GM12891 (cell line): ENCODE results near the gene SRPK1.
A peak's percentile ranks its signal among the peaks of the same experiment; 100 is the strongest.

Source experiments
- DNase-seq: peaks from one replicate; pipeline ENCODE4 v3.0.0; 2011; ENCODE audit warnings: low spot score; ENCODE audit not compliant: insufficient read length
- FAIRE-seq: peaks from 2 replicates; lab custom pipeline; 2011; peaks lifted over from hg19 to GRCh38; lab: Jason Lieb, UNC
- PAX5 ChIP-seq: IDR thresholded peaks from 2 replicates; pipeline ENCODE4 v1.6.1; 2011; ENCODE audit warnings: low read length, moderate library complexity, mild to moderate bottlenecking; ENCODE audit not compliant: insufficient read depth, severe bottlenecking
- POLR2A ChIP-seq: IDR thresholded peaks from 2 replicates; pipeline ENCODE4 v1.6.1; 2011; ENCODE audit warnings: low read depth, low read length, control low read depth
- POLR2AphosphoS5 ChIP-seq: IDR thresholded peaks from 2 replicates; pipeline ENCODE4 v1.6.1; 2011; ENCODE audit warnings: low read depth, low read length, control low read depth
- POU2F2 ChIP-seq: IDR thresholded peaks from 2 replicates; pipeline ENCODE4 v1.6.1; 2011; ENCODE audit warnings: low read depth, mild to moderate bottlenecking, control low read depth, low read length, moderate library complexity
- SPI1 ChIP-seq: IDR thresholded peaks from 2 replicates; pipeline ENCODE4 v1.6.1; 2011; ENCODE audit warnings: low read depth, low read length, control low read depth
- TAF1 ChIP-seq: IDR thresholded peaks from 2 replicates; pipeline ENCODE4 v1.6.1; 2011; ENCODE audit warnings: low read depth, low read length, control low read depth

The SRPK1 gene

GRCh38 chr6:35804996-35805736 lies 115.7 kb downstream of the SRPK1 start, which contains the start of gene LHFPL5:
TSS of gene LHFPL5 (plus strand) at chr6:35805352. CDS start at chr6:35805671, 319 bp downstream.
- TF ChIP-seq POLR2A (no peak), POU2F2 (no peak), SPI1 (no peak), TAF1 (no peak), POLR2AphosphoS5 (no peak), PAX5 (no peak)
- peak; percentile 82 for DNase-seq
- no peak for FAIRE-seq

DNA sequence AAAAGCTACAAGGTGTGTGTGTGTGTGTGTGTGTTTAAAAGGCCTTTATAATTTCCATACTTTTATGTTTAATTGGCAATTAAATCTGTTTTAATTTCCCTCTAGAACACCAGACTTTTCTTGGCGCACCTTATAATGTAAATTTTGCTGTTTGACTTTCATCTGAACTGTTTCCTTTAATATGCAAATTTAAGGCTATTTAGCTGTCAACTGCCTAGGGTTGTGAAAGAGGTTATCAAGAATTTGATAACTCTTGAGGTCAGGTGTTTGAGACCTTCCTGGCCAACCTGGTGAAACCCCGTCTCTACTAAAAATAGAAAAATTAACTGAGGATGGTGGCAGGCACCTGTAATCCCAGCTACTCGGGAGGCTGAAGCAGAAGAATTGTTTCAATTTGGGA lies 119.8 kb downstream of the SRPK1 start:
- DNase-seq, result no peak
- TF ChIP-seq POU2F2 (no peak), TAF1 (no peak)
- FAIRE-seq, result no peak

GRCh38 chr6:35798706-35799105 lies 122.2 kb downstream of the SRPK1 start:
- no peak for DNase-seq
- TF ChIP-seq SPI1 (no peak), POU2F2 (no peak)
- FAIRE-seq, result no peak

DNA sequence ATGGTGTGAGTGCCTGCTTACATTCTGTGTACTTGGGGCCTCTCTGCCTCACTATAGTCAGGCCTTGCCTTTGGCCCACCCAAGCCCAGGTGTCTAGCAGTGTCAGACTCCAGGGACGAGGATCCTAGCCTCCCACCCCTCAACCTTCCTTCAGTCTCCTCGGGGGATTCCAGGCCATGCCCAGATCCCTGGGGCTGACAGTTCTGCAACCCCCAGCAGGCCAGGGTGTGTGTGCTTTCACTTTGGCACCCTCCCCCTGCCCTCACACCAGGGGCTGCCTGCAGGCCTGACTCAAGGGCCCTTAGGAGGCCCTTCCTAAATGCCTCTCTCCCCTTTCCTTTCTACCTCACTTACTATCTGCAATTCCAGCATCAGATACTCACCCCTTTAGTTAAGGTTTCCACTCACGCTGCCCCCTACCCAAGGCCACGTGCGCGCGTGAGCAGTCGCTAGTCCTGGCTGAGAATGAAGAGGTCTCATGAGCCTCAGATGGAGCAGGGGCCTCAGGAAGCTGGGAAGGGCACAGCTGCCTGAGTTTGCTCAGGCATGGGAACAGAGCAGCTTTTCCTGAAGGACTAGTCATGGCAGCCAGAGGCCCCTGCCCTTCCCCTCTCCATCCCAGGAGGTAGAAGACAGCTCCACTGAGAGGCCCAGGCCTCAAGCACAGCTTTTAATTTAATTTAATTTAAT lies 122.9 kb downstream of the SRPK1 start:
- DNase-seq, result no peak
- no peak for FAIRE-seq
- TF ChIP-seq TAF1 (no peak), SPI1 (no peak), POLR2AphosphoS5 (no peak), PAX5 (no peak), POU2F2 (no peak), POLR2A (no peak)

- DNase-seq, result no peak
- no peak for FAIRE-seq
- TF ChIP-seq SPI1, result no peak
- TF ChIP-seq POLR2A, result no peak
- TF ChIP-seq POLR2AphosphoS5, result no peak
- TF ChIP-seq TAF1, result no peak
- no peak for TF ChIP-seq POU2F2
These were observed 124.7 kb downstream of the SRPK1 start for GRCh38 chr6:35796236-35796635.

DNA sequence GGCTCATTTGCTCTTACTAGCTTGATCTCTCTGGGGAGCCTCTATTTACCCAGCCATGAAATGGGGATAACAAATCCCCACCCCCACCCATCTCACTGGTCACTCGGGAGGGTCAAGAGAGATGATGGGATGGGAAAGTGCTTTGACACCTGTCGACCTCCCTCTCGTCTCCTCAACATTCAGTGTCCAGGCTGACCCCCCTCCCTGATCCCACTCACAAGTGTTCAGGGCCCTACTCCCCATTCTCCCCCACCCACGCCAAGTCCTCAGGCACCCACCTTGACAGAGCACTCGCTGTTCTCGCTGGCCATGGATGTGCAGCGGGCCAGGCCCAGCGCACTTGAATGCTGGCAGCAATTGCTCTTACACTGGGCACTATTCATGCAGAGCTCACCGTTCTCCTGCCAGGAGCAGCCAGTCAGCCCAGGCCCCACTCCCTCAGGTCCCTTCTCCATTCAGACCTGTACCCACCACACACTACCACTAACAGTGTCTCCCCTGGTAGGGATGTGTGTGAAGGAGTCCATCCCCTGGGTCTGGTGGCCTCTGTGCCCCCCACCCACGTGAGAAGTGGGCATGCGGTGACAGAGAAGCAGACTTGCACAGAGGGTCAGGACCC lies 125.3 kb downstream of the SRPK1 start:
- DNase-seq (no peak), FAIRE-seq (no peak)
- no peak for TF ChIP-seq TAF1
- no peak for TF ChIP-seq SPI1
- TF ChIP-seq POLR2AphosphoS5, result no peak
- no peak for TF ChIP-seq POU2F2
- no peak for TF ChIP-seq PAX5
- TF ChIP-seq POLR2A, result no peak

- TF ChIP-seq PAX5, result no peak
- TF ChIP-seq TAF1, result no peak
- TF ChIP-seq POLR2A, result no peak
- TF ChIP-seq SPI1, result no peak
- TF ChIP-seq POLR2AphosphoS5, result no peak
- no peak for TF ChIP-seq POU2F2
- DNase-seq (no peak), FAIRE-seq (no peak)
These were observed 126.1 kb downstream of the SRPK1 start for GRCh38 chr6:35794536-35795452.

- TF ChIP-seq SPI1, result no peak
- TF ChIP-seq POLR2A, result no peak
- TF ChIP-seq TAF1, result no peak
- DNase-seq, result no peak
- no peak for FAIRE-seq
These were observed 130.2 kb downstream of the SRPK1 start for GRCh38 chr6:35790683-35791082.

GRCh38 chr6:35788423-35788982 lies 132.4 kb downstream of the SRPK1 start:
- DNase-seq, result no peak

More at GRCh38 chr6:35788423-35788982, 132.4 kb downstream of the SRPK1 start:
- TF ChIP-seq PAX5, result no peak
- TF ChIP-seq POLR2A, result no peak
- no peak for TF ChIP-seq POLR2AphosphoS5
- no peak for TF ChIP-seq TAF1
- TF ChIP-seq SPI1, result no peak
- no peak for TF ChIP-seq POU2F2
- FAIRE-seq, result no peak
